CD14-positive monocyte (primary cell): ENCODE data around the gene CABLES2. TPM values are rescaled to one million over a fixed set of nuclear protein-coding genes. Genes with fewer than 3 reads are reported as not detected.

Experiments used
- DNase-seq, 3 donors: peaks; one replicate each; pipeline ENCODE4 v3.0.0-alpha.2; 2011 to 2022
- H2AFZ ChIP-seq: 2 replicates; pipeline ENCODE4 v1.6.0; 2012; ENCODE audit warnings: mild to moderate bottlenecking, low read depth, low read length, inconsistent platforms; ENCODE audit not compliant: insufficient read depth, poor library complexity, severe bottlenecking
- H3K27ac ChIP-seq, 2 donors: 1 replicate in 1 of 2; 2 replicates in 1 of 2; pipeline ENCODE4 v1.5.1; 2012 to 2013; ENCODE audit warnings: low read length in 2 of 2, control low read depth in 1 of 2, inconsistent platforms in 1 of 2, low read depth in 1 of 2, mild to moderate bottlenecking in 1 of 2
- H3K27me3 ChIP-seq, 2 donors: one replicate each; pipeline versions ENCODE4 v1.6.0 to v1.6.1; 2011 to 2013; ENCODE audit warnings: low read length in 2 of 2; ENCODE audit not compliant: control insufficient read depth in 2 of 2, insufficient read depth in 2 of 2
- H3K36me3 ChIP-seq, 2 donors: replicated peaks in 1 of 2; 1 replicate in 1 of 2; 2 replicates in 1 of 2; pipeline versions ENCODE4 v1.5.1 to v1.6.1; 2012 to 2013; ENCODE audit warnings: low read length in 2 of 2, control low read depth in 1 of 2, inconsistent platforms in 1 of 2, mild to moderate bottlenecking in 1 of 2; ENCODE audit not compliant: insufficient read depth in 2 of 2, control insufficient read depth in 1 of 2
- H3K4me1 ChIP-seq, 2 donors: 1 replicate in 1 of 2; 2 replicates in 1 of 2; pipeline versions ENCODE4 v1.5.1 to v1.6.1; 2012 to 2013; ENCODE audit warnings: low read length in 2 of 2, control low read depth in 1 of 2, inconsistent platforms in 1 of 2, mild to moderate bottlenecking in 1 of 2, moderate library complexity in 1 of 2; ENCODE audit not compliant: insufficient read depth in 2 of 2, control insufficient read depth in 1 of 2
- H3K4me2 ChIP-seq: replicated peaks from 2 replicates; pipeline ENCODE3; 2012; ENCODE audit warnings: low read length, moderate library complexity, mild to moderate bottlenecking; ENCODE audit not compliant: poor library complexity, severe bottlenecking; ENCODE audit errors: extremely low read depth
- H3K4me3 ChIP-seq, 3 experiments: fragments of 200-600 bp in 1 of 3; sonication (generic) in 1 of 3; replicated peaks in 1 of 3; 1 replicate in 2 of 3; 2 replicates in 1 of 3; pipeline ENCODE4 v1.5.1; 2011 to 2013; ENCODE audit warnings: low read length in 3 of 3, mild to moderate bottlenecking in 3 of 3, control low read depth in 2 of 3, low read depth in 2 of 3, inconsistent platforms in 1 of 3, moderate library complexity in 1 of 3
- H3K79me2 ChIP-seq: 2 replicates; pipeline ENCODE4 v1.6.0; 2012; ENCODE audit warnings: mild to moderate bottlenecking, control low read depth, inconsistent platforms, low read length, moderate library complexity; ENCODE audit not compliant: insufficient read depth
- H3K9ac ChIP-seq: 2 replicates; pipeline ENCODE4 v1.6.0; 2017; ENCODE audit warnings: low read length, mild to moderate bottlenecking; ENCODE audit not compliant: insufficient read depth, poor library complexity, severe bottlenecking
- H3K9me3 ChIP-seq, 2 donors: replicated peaks in 1 of 2; 1 replicate in 1 of 2; 2 replicates in 1 of 2; pipeline versions ENCODE4 v1.5.1 to v1.6.1; 2012 to 2013; ENCODE audit warnings: low read length in 2 of 2, control low read depth in 1 of 2; ENCODE audit not compliant: control insufficient read depth in 1 of 2, insufficient read depth in 1 of 2
- H4K20me1 ChIP-seq: 2 replicates; pipeline ENCODE4 v1.6.0; 2012; ENCODE audit warnings: mild to moderate bottlenecking, low read length, control low read depth, moderate library complexity; ENCODE audit not compliant: insufficient read depth
- H3K27ac Mint-ChIP-seq, 7 donors: one replicate each; pipeline ENCODE4 v1.8.0; 2020; ENCODE audit warnings: mild to moderate bottlenecking in 7 of 7, mixed read lengths in 7 of 7, moderate library complexity in 6 of 7, inconsistent platforms in 2 of 7
- H3K27me3 Mint-ChIP-seq, 3 donors: one replicate each; pipeline ENCODE4 v1.8.0; 2021 to 2022; ENCODE audit warnings: low read depth in 3 of 3, mild to moderate bottlenecking in 3 of 3, mixed read lengths in 3 of 3, moderate library complexity in 3 of 3, inconsistent platforms in 1 of 3
- H3K36me3 Mint-ChIP-seq, 2 donors: one replicate each; pipeline ENCODE4 v1.8.0; 2020; ENCODE audit warnings: mixed read lengths in 2 of 2, inconsistent platforms in 1 of 2, mild to moderate bottlenecking in 1 of 2
- H3K4me1 Mint-ChIP-seq: one replicate; pipeline ENCODE4 v1.8.0; 2020; ENCODE audit warnings: mild to moderate bottlenecking, mixed read lengths
- H3K4me3 Mint-ChIP-seq, 2 donors: one replicate each; pipeline ENCODE4 v1.8.0; 2020; ENCODE audit warnings: mild to moderate bottlenecking in 2 of 2, mixed read lengths in 2 of 2, moderate library complexity in 1 of 2
- H3K9me3 Mint-ChIP-seq, 7 donors: one replicate each; pipeline ENCODE4 v1.8.0; 2020 to 2022; ENCODE audit warnings: mixed read lengths in 7 of 7, mild to moderate bottlenecking in 6 of 7, moderate library complexity in 6 of 7, inconsistent platforms in 2 of 7
- WGBS: methylation state at CpG from one replicate; pipeline ENCODE4 v1.1.5; 2013; ENCODE audit warnings: missing lambda C conversion rate; ENCODE audit not compliant: insufficient coverage; 5-methylcytosine and 5-hydroxymethylcytosine counted together
- intact Hi-C, 2 donors: fragments of 100-400 bp; cut with micrococcal nuclease; formaldehyde crosslinking; loops; one replicate each; pipeline versions ENCODE4 v1.15.0 to v1.15.1; 2023
- polyA plus RNA-seq, 3 donors: library from polyadenylated mRNA; depleted of rRNA in 1 of 3; unstranded in 2 of 3; stranded (reverse) in 1 of 3; fragments of 300-500 nt in 2 of 3; fragments of >200 nt in 1 of 3; fragmentation: Illumina TruSeq in 2 of 3; gene quantifications; 1 replicate in 2 of 3; 2 replicates in 1 of 3; pipeline ENCODE4 v1.2.3, GENCODE V29; 2012 to 2021
- TF ChIP-seq, protein P1 (sequence below): fragments of 200-600 bp; IDR thresholded peaks from one replicate; pipeline ENCODE4 v1.8.0; 2022; ENCODE audit warnings: antibody characterized with exemption, mild to moderate bottlenecking

CABLES2 gene
- polyA plus RNA-seq, 3 donors: 0.60 to 4.0 (median 0.61) TPM

DNA sequence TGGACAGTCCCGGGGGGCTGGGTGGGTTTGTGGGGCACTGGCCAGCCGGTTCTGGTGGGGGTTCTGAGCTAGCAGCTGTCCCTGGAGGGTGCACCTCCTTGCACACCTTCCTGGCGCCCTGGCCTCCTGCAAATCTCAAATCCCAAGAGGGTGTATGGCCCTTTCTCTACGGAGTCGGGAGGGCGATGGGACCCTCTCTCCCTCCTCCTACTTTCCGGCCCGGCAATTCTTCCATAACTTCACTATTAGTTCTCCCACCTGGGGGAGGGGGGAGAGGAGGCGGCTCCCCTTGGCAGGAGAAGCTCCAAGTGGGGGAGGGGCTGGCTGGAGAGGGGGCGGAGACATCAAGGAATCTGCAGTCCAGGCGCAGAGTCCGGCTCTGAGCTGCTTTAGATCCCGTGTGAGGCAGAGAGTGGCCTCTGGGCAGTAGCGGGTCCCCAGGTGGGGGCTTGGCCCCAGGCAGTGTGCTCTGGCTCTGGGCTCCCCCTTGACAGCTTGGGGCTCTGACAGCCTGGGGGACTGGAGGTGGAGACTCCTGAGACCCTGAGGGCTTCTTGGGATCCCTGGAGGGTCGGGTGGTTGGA lies 38.6 kb downstream of the CABLES2 start:
- no peak overlapping the region for H3K4me2 ChIP-seq
- peaks cover 25 to 61% of the 10 kb centered on the region in 2 donors for H3K27me3 ChIP-seq
- Mint-ChIP-seq H3K36me3 (no peaks in the 10 kb centered on the region), H3K27me3 (peaks cover 38 to 72% (median 59%) of the 10 kb centered on the region in 3 donors), H3K4me3 (peak overlapping the region in 1 of 2 donors; percentile 85), H3K4me1 (peaks cover 11% of the 10 kb centered on the region), H3K9me3 (peaks cover 0 to 10% (median 2%) of the 10 kb centered on the region in 7 donors), H3K27ac (no peak overlapping the region)
- intact Hi-C loops: no loop called here
- no peak overlapping the region for H3K4me3 ChIP-seq
- no peak overlapping the region for H3K9ac ChIP-seq
- no peaks in the 10 kb centered on the region for H3K36me3 ChIP-seq
- no peaks in the 10 kb centered on the region for H4K20me1 ChIP-seq
- H3K9me3 ChIP-seq: peaks cover 0 to 3% of the 10 kb centered on the region in 2 donors
- peaks cover 11 to 22% of the 10 kb centered on the region in 2 donors for H3K4me1 ChIP-seq
- peak overlapping the region; percentile 59 for H2AFZ ChIP-seq
- no peaks in the 10 kb centered on the region for H3K79me2 ChIP-seq
- H3K27ac ChIP-seq: no peak overlapping the region
- 16% methylated on average over 7 of the region's 15 CpGs for WGBS
- TF ChIP-seq, protein P1, sequence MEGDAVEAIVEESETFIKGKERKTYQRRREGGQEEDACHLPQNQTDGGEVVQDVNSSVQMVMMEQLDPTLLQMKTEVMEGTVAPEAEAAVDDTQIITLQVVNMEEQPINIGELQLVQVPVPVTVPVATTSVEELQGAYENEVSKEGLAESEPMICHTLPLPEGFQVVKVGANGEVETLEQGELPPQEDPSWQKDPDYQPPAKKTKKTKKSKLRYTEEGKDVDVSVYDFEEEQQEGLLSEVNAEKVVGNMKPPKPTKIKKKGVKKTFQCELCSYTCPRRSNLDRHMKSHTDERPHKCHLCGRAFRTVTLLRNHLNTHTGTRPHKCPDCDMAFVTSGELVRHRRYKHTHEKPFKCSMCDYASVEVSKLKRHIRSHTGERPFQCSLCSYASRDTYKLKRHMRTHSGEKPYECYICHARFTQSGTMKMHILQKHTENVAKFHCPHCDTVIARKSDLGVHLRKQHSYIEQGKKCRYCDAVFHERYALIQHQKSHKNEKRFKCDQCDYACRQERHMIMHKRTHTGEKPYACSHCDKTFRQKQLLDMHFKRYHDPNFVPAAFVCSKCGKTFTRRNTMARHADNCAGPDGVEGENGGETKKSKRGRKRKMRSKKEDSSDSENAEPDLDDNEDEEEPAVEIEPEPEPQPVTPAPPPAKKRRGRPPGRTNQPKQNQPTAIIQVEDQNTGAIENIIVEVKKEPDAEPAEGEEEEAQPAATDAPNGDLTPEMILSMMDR: no peak
- DNase-seq: no peak

DNA sequence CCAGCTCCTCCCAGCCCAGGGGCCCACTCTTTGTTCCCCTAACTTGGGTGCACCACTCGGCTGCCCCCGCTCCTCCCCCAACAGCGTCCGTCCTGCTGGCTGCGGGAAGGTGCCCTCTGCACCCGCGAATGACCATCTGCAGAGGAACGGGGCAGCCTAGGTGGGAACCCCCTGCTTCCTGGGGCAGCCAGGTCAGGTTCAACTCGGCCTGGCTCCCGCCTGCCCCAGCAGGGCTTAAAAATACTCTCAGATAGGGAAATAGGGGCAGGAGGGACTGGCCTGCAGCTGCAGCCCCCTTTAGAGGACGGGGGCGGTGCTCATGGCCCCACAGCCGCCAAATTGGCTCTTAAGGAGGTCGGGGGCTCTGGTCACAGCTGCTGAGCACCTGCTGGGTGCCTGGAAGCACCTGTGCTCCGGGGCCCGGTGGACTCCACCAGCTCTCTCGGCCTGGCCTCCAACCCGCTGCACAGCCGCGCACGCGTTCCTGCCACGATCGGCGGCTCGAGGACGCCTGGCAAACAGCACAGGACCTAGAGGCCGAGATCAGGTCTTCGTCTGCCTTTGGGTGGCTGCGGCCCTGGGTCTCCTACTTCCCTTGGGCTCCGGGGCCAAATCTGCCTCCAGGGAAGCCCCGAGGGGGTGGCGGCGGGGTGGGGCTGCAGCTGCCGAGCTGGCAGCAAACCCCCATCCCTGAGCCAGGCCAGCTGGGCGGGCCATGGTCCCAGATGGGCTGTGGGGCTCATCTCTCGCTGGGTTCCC lies 39.3 kb downstream of the CABLES2 start:
- no peak overlapping the region for H3K9ac ChIP-seq

More for the DNA sequence above, 39.3 kb downstream of the CABLES2 start:
- intact Hi-C loops: no loop called here
- peak overlapping the region; percentile 59 for H2AFZ ChIP-seq
- WGBS: 2% methylated on average over 36 of the region's 37 CpGs
- H3K9me3 Mint-ChIP-seq: peaks cover 0 to 10% (median 0%) of the 10 kb centered on the region in 7 donors
- no peaks in the 10 kb centered on the region for H3K36me3 Mint-ChIP-seq
- H3K79me2 ChIP-seq: no peaks in the 10 kb centered on the region
- H3K27ac ChIP-seq: no peak overlapping the region
- H4K20me1 ChIP-seq: no peaks in the 10 kb centered on the region
- peak overlapping the region; percentile 75 for H3K4me2 ChIP-seq
- peaks cover 0 to 3% of the 10 kb centered on the region in 2 donors for H3K9me3 ChIP-seq
- H3K36me3 ChIP-seq: no peaks in the 10 kb centered on the region
- H3K4me1 Mint-ChIP-seq: peaks cover 11% of the 10 kb centered on the region
- no peak overlapping the region for H3K27ac Mint-ChIP-seq
- peaks cover 25 to 61% of the 10 kb centered on the region in 2 donors for H3K27me3 ChIP-seq
- peak overlapping the region in 2 of 3 experiments; percentile 10 to 61 for H3K4me3 ChIP-seq
- H3K4me3 Mint-ChIP-seq: peak overlapping the region; percentile 59 to 85
- H3K27me3 Mint-ChIP-seq: peaks cover 36 to 70% (median 56%) of the 10 kb centered on the region in 3 donors
- H3K4me1 ChIP-seq: peaks cover 11 to 22% of the 10 kb centered on the region in 2 donors
- TF ChIP-seq, protein P1: no peak
- no peak for DNase-seq
